Chondrocyte (in vitro differentiated cells): Measurements from ENCODE around the gene SNX24. TPM values are rescaled to one million over a fixed set of nuclear protein-coding genes. Genes with fewer than 3 reads are reported as not detected.

Experiments used
- DNase-seq: peaks from one replicate; pipeline ENCODE4 v3.0.0; 2021; ENCODE audit warnings: mixed read lengths, low spot score
- H3K27ac Mint-ChIP-seq: one replicate; pipeline ENCODE4 v1.8.0; 2021; ENCODE audit warnings: mild to moderate bottlenecking, moderate library complexity, mixed read lengths; ENCODE audit not compliant: unreplicated experiment
- H3K27me3 Mint-ChIP-seq: 2 replicates; pipeline ENCODE4 v1.8.0; 2021; ENCODE audit warnings: low read depth, mixed read lengths
- H3K36me3 Mint-ChIP-seq: 2 replicates; pipeline ENCODE4 v1.8.0; 2021; ENCODE audit warnings: low read depth, mixed read lengths
- H3K4me1 Mint-ChIP-seq: 2 replicates; pipeline ENCODE4 v1.8.0; 2021; ENCODE audit warnings: low read depth, mild to moderate bottlenecking, mixed read lengths
- H3K4me3 Mint-ChIP-seq: one replicate; pipeline ENCODE4 v1.8.0; 2021; ENCODE audit warnings: mild to moderate bottlenecking, moderate library complexity, mixed read lengths; ENCODE audit not compliant: unreplicated experiment
- H3K9me3 Mint-ChIP-seq: 2 replicates; pipeline ENCODE4 v1.8.0; 2021; ENCODE audit warnings: low read depth, mixed read lengths
- CTCF ChIP-seq: fragments of 200-600 bp; sonication (generic); IDR thresholded peaks from 2 replicates; pipeline ENCODE4 v1.5.0; 2021; ENCODE audit warnings: antibody characterized with exemption, mild to moderate bottlenecking, moderate library complexity
- total RNA-seq: library from RNA; stranded (reverse); gene quantifications from 3 replicates; pipeline ENCODE4 v1.2.1, GENCODE V29; 2021

The SNX24 gene
- total RNA-seq, 1 donor from 2014 or later, result 14.3 TPM

DNA sequence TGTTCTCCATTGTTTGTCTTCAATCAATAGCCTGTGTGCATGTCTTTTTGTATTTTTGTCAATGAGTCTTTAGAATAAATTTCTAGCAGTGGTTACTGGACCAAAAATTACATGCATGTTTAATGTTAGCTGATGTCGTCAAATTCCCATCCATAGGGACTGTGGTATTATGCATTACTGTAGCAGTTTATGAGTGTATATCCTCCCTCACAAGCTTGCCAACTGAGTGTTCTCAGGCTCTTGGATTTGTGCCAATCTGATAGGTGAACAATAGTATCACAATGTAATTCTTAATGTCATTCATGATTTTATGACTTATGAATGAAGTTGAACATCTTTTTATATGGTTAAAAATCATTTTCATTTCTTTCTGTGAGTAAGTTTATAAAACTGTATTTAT lies 13.0 kb downstream of the SNX24 start:
- Mint-ChIP-seq H3K36me3 (peaks cover 3% of the 10 kb centered on the region), H3K4me1 (peaks cover 4% of the 10 kb centered on the region), H3K9me3 (no peaks in the 10 kb centered on the region), H3K27me3 (no peaks in the 10 kb centered on the region), H3K27ac (no peak overlapping the region), H3K4me3 (no peak overlapping the region)
- no peak for DNase-seq
- no peak for TF ChIP-seq CTCF

DNA sequence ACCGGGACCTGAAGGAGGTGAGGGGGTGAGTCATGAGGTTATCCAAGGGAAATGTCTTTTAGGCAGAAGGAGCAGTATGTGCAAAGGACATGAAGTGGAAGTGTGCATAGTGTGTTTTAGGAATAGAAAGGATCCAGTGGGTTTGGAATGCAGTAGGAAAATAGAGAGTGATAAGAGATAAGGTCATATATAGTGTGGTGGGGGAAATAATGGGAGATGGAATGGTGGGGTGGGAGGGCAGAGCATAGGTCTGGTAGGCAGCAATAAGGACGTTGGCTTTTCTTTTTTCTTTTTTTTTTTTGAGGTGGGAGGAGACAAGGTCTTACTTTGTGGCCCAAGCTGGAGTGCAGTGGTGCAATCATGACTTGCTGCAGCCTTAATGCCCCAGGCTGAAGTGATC lies 17.8 kb downstream of the SNX24 start:
- Mint-ChIP-seq H3K27ac (no peak overlapping the region), H3K4me3 (no peak overlapping the region), H3K36me3 (peaks cover 7% of the 10 kb centered on the region), H3K27me3 (no peaks in the 10 kb centered on the region), H3K4me1 (peaks cover 4% of the 10 kb centered on the region), H3K9me3 (no peaks in the 10 kb centered on the region)
- DNase-seq, result no peak
- no peak for TF ChIP-seq CTCF

DNA sequence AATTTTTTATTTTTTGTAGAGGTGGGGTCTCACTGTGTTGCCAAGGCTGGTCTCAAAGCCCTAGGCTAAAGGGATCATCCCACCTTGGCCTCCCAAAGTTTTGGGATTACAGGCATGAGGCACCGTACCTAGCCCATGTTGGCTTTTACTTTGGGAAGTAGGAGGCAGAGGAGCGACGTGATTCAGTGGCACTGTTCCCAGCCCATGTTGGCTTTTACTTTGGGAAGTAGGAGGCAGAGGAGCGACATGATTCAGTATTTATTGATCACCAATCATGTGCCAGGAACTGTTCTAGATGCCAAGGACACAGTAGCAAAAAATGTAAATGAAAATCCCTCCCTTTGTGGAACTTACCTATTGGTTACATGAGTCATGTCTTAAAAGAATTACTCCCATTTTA lies 18.3 kb downstream of the SNX24 start:
- Mint-ChIP-seq H3K36me3 (peaks cover 8% of the 10 kb centered on the region), H3K4me1 (peaks cover 4% of the 10 kb centered on the region), H3K27me3 (no peaks in the 10 kb centered on the region), H3K4me3 (no peak overlapping the region), H3K9me3 (no peaks in the 10 kb centered on the region), H3K27ac (no peak overlapping the region)
- no peak for DNase-seq
- TF ChIP-seq CTCF, result no peak

DNA sequence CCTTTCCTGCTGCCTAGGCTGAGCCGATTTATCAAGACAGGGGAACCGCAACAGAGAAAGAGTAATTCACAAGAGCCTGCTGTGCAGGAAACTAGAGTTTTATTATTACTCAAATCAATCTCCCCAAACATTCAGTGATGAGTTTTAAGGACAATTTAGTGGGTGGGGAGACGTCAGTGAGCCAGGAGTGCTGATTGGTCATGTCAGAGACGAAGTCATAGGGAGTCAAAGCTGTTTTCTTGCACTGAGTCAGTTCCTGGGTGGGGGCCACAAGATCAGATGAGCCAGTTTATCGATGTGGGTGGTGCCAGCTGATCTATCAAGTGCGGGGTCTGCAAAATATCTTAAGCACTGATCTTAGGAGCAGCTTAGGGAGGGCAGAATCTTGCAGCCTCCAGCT lies 19.0 kb downstream of the SNX24 start:
- Mint-ChIP-seq H3K27me3 (no peaks in the 10 kb centered on the region), H3K36me3 (peaks cover 8% of the 10 kb centered on the region), H3K27ac (no peak overlapping the region), H3K4me3 (no peak overlapping the region), H3K9me3 (no peaks in the 10 kb centered on the region), H3K4me1 (peaks cover 4% of the 10 kb centered on the region)
- TF ChIP-seq CTCF, result no peak
- no peak for DNase-seq

GRCh38 chr5:122864842-122865241 lies 19.4 kb downstream of the SNX24 start:
- Mint-ChIP-seq H3K27ac (no peak overlapping the region), H3K4me1 (peaks cover 4% of the 10 kb centered on the region), H3K36me3 (peaks cover 8% of the 10 kb centered on the region), H3K4me3 (no peak overlapping the region), H3K9me3 (no peaks in the 10 kb centered on the region), H3K27me3 (no peaks in the 10 kb centered on the region)
- DNase-seq, result no peak
- no peak for TF ChIP-seq CTCF
